OCI-LY3 (cell line): ENCODE data around the gene STRIP2.

Experiments used
- EZH2phosphoT487 ChIP-seq: fragments of 200-600 bp; shearing (Covaris generic); IDR thresholded peaks from 2 replicates; pipeline ENCODE4 v1.6.1; 2018; ENCODE audit warnings: antibody characterized with exemption, mixed run types, low read depth
- TF ChIP-seq, protein P1 (sequence below): fragments of 200-600, 300-600 bp; sonication (generic); IDR thresholded peaks from 2 replicates; pipeline ENCODE4 v1.5.1; 2014; ENCODE audit warnings: antibody characterized with exemption, low read length, low read depth

DNA sequence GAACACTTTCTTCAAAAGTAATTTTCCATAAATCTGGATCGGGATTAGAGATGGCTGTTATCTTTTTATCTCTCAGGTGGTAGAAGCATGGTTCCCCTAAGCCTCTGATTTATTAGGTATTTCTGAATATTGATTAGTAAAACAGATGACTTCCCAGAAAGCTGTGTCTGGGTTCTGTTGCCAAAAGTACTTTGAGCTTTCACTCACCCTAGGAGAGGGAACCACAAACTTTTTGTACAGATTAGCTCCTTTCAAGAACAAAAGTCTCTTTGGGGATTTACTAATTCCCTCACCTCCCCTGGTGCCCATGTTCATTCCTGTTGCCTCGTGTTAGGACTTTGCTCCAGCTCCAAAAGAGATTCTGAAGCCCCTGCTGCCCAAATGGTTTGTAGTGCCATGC is 46.7 kb upstream of the STRIP2 start:
- TF ChIP-seq, protein P1, sequence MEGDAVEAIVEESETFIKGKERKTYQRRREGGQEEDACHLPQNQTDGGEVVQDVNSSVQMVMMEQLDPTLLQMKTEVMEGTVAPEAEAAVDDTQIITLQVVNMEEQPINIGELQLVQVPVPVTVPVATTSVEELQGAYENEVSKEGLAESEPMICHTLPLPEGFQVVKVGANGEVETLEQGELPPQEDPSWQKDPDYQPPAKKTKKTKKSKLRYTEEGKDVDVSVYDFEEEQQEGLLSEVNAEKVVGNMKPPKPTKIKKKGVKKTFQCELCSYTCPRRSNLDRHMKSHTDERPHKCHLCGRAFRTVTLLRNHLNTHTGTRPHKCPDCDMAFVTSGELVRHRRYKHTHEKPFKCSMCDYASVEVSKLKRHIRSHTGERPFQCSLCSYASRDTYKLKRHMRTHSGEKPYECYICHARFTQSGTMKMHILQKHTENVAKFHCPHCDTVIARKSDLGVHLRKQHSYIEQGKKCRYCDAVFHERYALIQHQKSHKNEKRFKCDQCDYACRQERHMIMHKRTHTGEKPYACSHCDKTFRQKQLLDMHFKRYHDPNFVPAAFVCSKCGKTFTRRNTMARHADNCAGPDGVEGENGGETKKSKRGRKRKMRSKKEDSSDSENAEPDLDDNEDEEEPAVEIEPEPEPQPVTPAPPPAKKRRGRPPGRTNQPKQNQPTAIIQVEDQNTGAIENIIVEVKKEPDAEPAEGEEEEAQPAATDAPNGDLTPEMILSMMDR, result no peak
- TF ChIP-seq EZH2phosphoT487, result no peak
